Panc1 (cell line): ENCODE data around the gene LAMC3. TPM values are rescaled to one million over a fixed set of nuclear protein-coding genes. Genes with fewer than 3 reads are reported as not detected.

Experiments used
- ATAC-seq: fragments of 200-7000 bp; cut with Tn5 transposase; 2 replicates; pipeline ENCODE4 v1.9.1; 2020; ENCODE audit warnings: mild to moderate bottlenecking, moderate library complexity
- BruUV-seq: library from RNA; stranded (reverse); fragments of 400-500 nt; replicated peaks from 2 replicates; lab custom pipeline; 2021; lab: Mats Ljungman, UMichigan
- CTCF ChIA-PET: fragments of 300-600 bp; sonication (Branson Sonifier 250); formaldehyde crosslinking; loops from one replicate; lab custom pipeline; 2022; ENCODE audit warnings: antibody characterized with exemption; lab: Charles Lee
- POLR2A ChIA-PET: fragments of 300-600 bp; sonication (Branson Sonifier 250); formaldehyde crosslinking; loops from one replicate; lab custom pipeline; 2022; ENCODE audit warnings: antibody characterized with exemption; lab: Charles Lee
- DNase-seq: peaks from one replicate; pipeline ENCODE4 v3.0.0-alpha.2; 2010; ENCODE audit warnings: low read depth, low spot score
- H3K27ac ChIP-seq: 2 replicates; pipeline ENCODE4 v1.5.1; 2011; ENCODE audit warnings: mild to moderate bottlenecking, low read length, inconsistent platforms
- H3K27me3 ChIP-seq: fragments of 200-500 bp; sonication (Bioruptor generic); 2 replicates; pipeline ENCODE4 v1.6.0; 2014; ENCODE audit warnings: low read length, inconsistent platforms; ENCODE audit not compliant: control insufficient read depth, insufficient read depth
- H3K36me3 ChIP-seq: fragments of 200-500 bp; sonication (Bioruptor generic); 2 replicates; pipeline ENCODE4 v1.5.1; 2014; ENCODE audit warnings: inconsistent platforms, mild to moderate bottlenecking, low read length, moderate library complexity; ENCODE audit not compliant: control insufficient read depth, insufficient read depth
- H3K4me1 ChIP-seq: 2 replicates; pipeline ENCODE4 v1.5.1; 2011; ENCODE audit warnings: inconsistent platforms, mild to moderate bottlenecking, low read length, moderate library complexity; ENCODE audit not compliant: control insufficient read depth, insufficient read depth
- H3K4me3 ChIP-seq, 2 experiments: 2 replicates each; pipeline ENCODE4 v1.5.1; 2011 to 2012; ENCODE audit warnings: low read depth in 2 of 2, low read length in 2 of 2, mild to moderate bottlenecking in 2 of 2, inconsistent platforms in 1 of 2, moderate library complexity in 1 of 2
- H3K9me3 ChIP-seq: fragments of 200-500 bp; sonication (Bioruptor generic); 2 replicates; pipeline ENCODE4 v1.5.1; 2014; ENCODE audit warnings: low read depth, mild to moderate bottlenecking, inconsistent platforms, low read length, moderate library complexity; ENCODE audit not compliant: control insufficient read depth, insufficient read depth
- POLR2AphosphoS5 ChIP-seq: IDR thresholded peaks from 2 replicates; pipeline ENCODE4 v1.6.1; 2012; ENCODE audit warnings: mild to moderate bottlenecking, low read depth, low read length, moderate library complexity
- SIN3A ChIP-seq: IDR thresholded peaks from 2 replicates; pipeline ENCODE4 v1.6.1; 2012; ENCODE audit warnings: low read depth, mild to moderate bottlenecking, low read length, moderate library complexity, borderline replicate concordance; ENCODE audit not compliant: insufficient read depth
- TCF7L2 ChIP-seq: IDR thresholded peaks from 2 replicates; pipeline ENCODE4 v1.6.1; 2011; ENCODE audit warnings: mild to moderate bottlenecking, low read depth, low read length, inconsistent platforms
- in situ Hi-C: cut with HindIII; loops from 2 replicates; pipeline ENCODE4 v1.10.0; 2016; ENCODE audit warnings: low sequenced_read_pairs, low pct_unique_long_range_greater_than_20kb
- intact Hi-C: fragments of 100-400 bp; cut with micrococcal nuclease; formaldehyde crosslinking; loops from one replicate; pipeline ENCODE4 v1.10.0; 2022; ENCODE audit not compliant: unreplicated experiment
- total RNA-seq: library from RNA; stranded (reverse); gene quantifications from one replicate; pipeline ENCODE4 v1.2.1, GENCODE V29; 2021; ENCODE audit not compliant: unreplicated experiment
- TF ChIP-seq, protein P1 (sequence below), 2 experiments: IDR thresholded peaks; 2 replicates each; pipeline ENCODE4 v1.6.1; 2011 to 2012; ENCODE audit warnings: low read depth in 2 of 2, control low read depth in 1 of 2, low read length in 1 of 2, mild to moderate bottlenecking in 1 of 2, moderate library complexity in 1 of 2; ENCODE audit not compliant: insufficient read depth in 1 of 2
- TF ChIP-seq, protein P2 (sequence below): fragments of 450-650 bp; IDR thresholded peaks from 2 replicates; pipeline ENCODE4 v1.5.1; 2017; ENCODE audit warnings: mild to moderate bottlenecking

Gene LAMC3
- total RNA-seq, 1 experiment from 2014 or later, result 16.4 TPM

DNA sequence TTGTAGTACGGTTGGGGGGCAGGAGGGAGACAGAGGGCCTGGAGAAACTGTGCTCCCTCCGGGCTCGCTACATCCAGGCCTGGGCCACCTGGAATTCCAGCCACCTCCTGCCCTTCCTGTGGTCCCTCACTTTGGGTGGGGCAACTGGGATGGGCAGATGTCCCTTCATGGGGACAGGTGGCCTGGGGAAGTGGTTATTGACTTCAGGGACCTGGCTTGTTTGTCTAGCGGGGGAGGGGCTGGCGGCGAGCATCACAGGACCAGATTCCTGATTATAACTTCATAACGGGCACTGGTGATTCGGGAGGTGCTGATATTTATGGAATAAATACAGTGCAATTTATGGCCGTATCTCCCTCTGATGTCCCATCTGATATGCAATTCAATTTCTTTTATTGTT is 20.1 kb upstream of the LAMC3 start:
- Histone ChIP-seq H3K4me3 (no peak overlapping the region), H3K27ac (no peak overlapping the region), H3K4me1 (no peaks in the 10 kb centered on the region), H3K27me3 (no peaks in the 10 kb centered on the region), H3K36me3 (no peaks in the 10 kb centered on the region), H3K9me3 (no peaks in the 10 kb centered on the region)
- BruUV-seq, result no TSS peak
- intact Hi-C loops, result no loop called here
- ChIA-PET CTCF (no interaction called here), POLR2A (no interaction called here)
- DNase-seq (no peak), ATAC-seq (no peak)
- in situ Hi-C loops, result no loop called here
- TF ChIP-seq SIN3A, result no peak
- TF ChIP-seq, protein P1, sequence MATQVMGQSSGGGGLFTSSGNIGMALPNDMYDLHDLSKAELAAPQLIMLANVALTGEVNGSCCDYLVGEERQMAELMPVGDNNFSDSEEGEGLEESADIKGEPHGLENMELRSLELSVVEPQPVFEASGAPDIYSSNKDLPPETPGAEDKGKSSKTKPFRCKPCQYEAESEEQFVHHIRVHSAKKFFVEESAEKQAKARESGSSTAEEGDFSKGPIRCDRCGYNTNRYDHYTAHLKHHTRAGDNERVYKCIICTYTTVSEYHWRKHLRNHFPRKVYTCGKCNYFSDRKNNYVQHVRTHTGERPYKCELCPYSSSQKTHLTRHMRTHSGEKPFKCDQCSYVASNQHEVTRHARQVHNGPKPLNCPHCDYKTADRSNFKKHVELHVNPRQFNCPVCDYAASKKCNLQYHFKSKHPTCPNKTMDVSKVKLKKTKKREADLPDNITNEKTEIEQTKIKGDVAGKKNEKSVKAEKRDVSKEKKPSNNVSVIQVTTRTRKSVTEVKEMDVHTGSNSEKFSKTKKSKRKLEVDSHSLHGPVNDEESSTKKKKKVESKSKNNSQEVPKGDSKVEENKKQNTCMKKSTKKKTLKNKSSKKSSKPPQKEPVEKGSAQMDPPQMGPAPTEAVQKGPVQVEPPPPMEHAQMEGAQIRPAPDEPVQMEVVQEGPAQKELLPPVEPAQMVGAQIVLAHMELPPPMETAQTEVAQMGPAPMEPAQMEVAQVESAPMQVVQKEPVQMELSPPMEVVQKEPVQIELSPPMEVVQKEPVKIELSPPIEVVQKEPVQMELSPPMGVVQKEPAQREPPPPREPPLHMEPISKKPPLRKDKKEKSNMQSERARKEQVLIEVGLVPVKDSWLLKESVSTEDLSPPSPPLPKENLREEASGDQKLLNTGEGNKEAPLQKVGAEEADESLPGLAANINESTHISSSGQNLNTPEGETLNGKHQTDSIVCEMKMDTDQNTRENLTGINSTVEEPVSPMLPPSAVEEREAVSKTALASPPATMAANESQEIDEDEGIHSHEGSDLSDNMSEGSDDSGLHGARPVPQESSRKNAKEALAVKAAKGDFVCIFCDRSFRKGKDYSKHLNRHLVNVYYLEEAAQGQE (IDR thresholded peaks at IDR 0.05; ENCODE audit: insufficient read depth in 1 of 2, low read depth in 2 of 2, low read length in 1 of 2), result no peak
- no peak for TF ChIP-seq TCF7L2
- TF ChIP-seq, protein P2, sequence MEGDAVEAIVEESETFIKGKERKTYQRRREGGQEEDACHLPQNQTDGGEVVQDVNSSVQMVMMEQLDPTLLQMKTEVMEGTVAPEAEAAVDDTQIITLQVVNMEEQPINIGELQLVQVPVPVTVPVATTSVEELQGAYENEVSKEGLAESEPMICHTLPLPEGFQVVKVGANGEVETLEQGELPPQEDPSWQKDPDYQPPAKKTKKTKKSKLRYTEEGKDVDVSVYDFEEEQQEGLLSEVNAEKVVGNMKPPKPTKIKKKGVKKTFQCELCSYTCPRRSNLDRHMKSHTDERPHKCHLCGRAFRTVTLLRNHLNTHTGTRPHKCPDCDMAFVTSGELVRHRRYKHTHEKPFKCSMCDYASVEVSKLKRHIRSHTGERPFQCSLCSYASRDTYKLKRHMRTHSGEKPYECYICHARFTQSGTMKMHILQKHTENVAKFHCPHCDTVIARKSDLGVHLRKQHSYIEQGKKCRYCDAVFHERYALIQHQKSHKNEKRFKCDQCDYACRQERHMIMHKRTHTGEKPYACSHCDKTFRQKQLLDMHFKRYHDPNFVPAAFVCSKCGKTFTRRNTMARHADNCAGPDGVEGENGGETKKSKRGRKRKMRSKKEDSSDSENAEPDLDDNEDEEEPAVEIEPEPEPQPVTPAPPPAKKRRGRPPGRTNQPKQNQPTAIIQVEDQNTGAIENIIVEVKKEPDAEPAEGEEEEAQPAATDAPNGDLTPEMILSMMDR, result no peak
- no peak for TF ChIP-seq POLR2AphosphoS5

DNA sequence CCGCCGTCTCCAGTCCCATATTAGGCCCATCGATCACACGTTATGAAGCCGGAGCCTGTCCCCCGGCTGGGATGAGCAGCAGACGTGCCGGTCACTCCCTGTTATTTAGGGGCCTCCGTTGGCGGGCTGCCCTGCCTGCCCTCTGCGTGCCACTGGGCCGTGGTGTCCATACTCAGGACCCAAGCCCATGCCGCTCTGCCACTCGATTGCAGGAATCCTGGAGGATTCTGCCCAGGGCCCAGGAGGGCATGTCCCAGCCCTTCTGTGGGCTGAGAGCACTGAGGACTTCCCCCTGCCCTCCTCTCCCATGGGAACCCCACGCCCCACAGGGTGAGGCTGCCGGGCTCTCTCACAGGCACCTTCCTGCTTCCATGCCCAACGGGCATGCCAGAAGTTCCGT is 19.6 kb upstream of the LAMC3 start:
- in situ Hi-C loops, result no loop called here
- BruUV-seq, result no TSS peak

More for the DNA sequence above, 19.6 kb upstream of the LAMC3 start:
- intact Hi-C loops, result no loop called here
- Histone ChIP-seq H3K4me1 (no peaks in the 10 kb centered on the region), H3K27ac (no peak overlapping the region), H3K9me3 (no peaks in the 10 kb centered on the region), H3K36me3 (no peaks in the 10 kb centered on the region), H3K4me3 (no peak overlapping the region), H3K27me3 (no peaks in the 10 kb centered on the region)
- TF ChIP-seq TCF7L2 (no peak), POLR2AphosphoS5 (no peak)
- TF ChIP-seq, protein P1 (IDR thresholded peaks at IDR 0.05; ENCODE audit: insufficient read depth in 1 of 2, low read depth in 2 of 2, low read length in 1 of 2), result no peak
- TF ChIP-seq, protein P2, result no peak
- DNase-seq (no peak), ATAC-seq (no peak)
- CTCF ChIA-PET, result no interaction called here
- POLR2A ChIA-PET, result no interaction called here
